SK-N-DZ (cell line): ENCODE results near the gene PMVK.
A peak's percentile ranks its signal among the peaks of the same experiment; 100 is the strongest.

ENCODE experiments used
- DNase-seq: peaks from one replicate; pipeline ENCODE4 v3.0.0-alpha.2; 2015; ENCODE audit warnings: low spot score

Gene PMVK

GRCh38 chr1:154951901-154952657, 15.6 kb upstream of the PMVK start:
- DNase-seq, result no peak

DNA sequence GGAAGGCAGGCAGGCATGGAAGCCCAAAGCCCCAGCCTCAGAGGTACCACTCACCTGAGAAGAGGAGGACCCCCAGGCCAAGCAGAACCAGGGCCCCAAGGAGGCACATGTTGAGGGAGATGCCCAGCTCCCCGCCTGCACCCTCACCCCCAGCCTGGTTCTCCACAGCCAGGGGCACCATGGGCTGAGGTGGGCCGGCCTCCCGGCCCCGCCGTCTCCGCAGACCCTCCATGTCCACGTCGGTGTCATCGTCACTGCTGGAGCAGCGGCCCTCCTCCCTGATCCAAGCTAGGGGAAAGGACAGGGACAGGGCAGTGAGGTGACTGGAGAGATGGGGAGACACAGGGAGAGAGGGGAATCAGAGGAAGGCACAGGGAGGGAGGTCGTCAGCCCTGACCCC, 11.6 kb upstream of the PMVK start:
- DNase-seq, result no peak

- DNase-seq, result no peak
These were observed 9.7 kb upstream of the PMVK start for GRCh38 chr1:154945962-154946850.

- no peak for DNase-seq
These were observed 8.8 kb upstream of the PMVK start for GRCh38 chr1:154945160-154945961.

- no peak for DNase-seq
These were observed 8.1 kb upstream of the PMVK start for GRCh38 chr1:154944401-154945159.

- DNase-seq, result peak; percentile 51
These were observed 7.3 kb upstream of the PMVK start for GRCh38 chr1:154943649-154944400.

GRCh38 chr1:154941333-154942013, 5.0 kb upstream of the PMVK start:
- DNase-seq, result peak; percentile 59

DNA sequence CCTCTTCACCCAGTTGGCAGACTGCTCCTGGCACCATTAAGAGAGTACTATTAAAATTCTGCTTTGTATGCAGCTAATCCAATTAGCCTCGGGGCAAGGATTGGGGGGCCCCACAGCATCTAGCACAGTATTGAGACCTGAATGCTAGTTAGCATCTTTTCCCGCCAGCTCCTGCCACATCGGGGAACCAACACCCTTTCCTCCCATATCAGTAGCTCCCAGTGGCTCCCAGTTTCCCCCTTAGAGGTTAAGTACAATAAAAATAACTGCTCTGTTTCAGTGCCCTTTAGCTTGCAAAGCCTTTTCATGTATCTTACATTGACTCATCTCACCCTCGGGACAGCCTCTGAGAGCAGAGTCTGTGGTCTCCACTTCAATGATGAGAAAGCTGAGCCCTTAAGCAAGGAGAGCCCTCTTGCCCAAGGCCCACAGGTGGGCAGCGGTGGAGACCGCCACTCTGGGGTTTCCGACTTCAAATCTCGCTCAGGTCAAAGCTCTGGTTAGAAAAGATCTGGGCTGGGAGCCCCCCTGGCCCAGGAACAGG, 4.2 kb upstream of the PMVK start:
- DNase-seq, result no peak

DNA sequence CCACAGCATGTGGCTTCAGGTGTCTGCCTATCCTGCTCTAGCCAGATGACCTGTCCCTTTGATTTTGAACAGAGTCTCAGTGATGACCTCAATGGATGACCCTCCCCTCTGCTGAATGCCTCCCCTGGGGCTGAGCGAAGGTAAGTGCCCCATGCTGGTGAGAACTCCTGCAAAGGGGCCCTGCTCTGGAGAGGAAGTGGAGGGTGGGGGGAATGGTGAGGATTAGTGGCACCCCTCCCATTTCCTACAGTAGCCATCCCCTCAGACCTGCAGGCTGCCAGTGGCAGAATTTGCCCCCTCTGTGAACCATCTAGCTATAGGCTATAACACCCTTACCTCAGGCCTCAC, 3.7 kb upstream of the PMVK start:
- no peak for DNase-seq

DNA sequence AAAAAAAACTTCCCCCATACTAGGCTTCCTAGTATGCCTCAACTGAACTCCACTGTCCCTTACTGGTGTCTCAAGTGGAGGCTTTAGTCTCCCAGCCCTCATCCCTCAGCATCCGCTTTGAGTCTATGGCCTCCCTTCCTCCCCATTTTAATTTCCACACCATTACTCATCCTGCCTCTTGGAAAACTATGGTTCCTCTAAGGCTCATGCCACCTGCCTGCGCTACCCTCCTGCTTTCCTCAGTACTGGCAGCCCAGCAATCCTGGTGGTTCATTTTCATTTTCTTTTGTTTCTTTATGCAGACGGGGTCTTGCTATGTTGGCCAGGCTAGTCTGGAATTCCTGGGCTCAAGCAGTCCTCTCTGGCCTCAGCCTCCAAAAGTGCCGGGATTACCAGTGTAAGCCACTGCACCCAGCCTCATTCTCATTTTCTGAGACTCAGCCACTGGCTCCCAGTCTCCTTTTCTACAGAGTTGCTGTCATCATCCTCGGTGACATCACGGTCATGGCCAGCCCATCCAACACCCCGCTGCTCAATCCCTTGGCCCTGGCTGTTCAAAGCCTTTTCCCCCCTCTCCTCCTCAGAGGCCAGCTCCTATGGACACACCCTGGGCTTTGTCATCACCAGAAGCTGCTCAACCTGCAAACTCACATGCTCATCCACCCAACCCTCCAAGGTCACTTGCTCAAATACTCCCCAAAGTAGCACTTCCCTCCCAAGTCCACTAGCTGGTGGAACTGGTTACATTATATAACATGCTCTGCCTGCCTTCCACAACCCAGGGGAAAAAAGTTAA, 2.3 kb upstream of the PMVK start:
- no peak for DNase-seq

DNA sequence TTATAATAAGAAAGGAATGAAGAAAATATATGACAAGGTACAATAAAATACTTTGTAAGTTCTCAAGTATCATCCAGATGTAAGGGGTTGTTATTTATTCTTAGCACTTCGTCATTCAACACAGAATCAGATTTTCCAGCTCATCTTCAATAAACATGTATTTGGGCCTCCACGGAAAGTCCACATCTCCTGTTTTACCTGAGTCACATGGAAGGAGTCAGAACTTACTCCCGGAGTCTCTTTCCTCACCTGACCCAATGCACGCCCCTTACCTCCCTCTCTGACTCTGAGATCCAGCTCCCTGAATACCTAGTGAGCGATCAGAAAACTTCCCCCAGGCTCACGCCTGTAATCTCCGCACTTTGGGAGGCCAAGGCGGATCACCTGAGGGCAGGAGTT, 1.5 kb upstream of the PMVK start:
- DNase-seq, result no peak

GRCh38 chr1:154937085-154937987, 817 bp upstream of the PMVK start:
- DNase-seq, result peak; percentile 95

DNA sequence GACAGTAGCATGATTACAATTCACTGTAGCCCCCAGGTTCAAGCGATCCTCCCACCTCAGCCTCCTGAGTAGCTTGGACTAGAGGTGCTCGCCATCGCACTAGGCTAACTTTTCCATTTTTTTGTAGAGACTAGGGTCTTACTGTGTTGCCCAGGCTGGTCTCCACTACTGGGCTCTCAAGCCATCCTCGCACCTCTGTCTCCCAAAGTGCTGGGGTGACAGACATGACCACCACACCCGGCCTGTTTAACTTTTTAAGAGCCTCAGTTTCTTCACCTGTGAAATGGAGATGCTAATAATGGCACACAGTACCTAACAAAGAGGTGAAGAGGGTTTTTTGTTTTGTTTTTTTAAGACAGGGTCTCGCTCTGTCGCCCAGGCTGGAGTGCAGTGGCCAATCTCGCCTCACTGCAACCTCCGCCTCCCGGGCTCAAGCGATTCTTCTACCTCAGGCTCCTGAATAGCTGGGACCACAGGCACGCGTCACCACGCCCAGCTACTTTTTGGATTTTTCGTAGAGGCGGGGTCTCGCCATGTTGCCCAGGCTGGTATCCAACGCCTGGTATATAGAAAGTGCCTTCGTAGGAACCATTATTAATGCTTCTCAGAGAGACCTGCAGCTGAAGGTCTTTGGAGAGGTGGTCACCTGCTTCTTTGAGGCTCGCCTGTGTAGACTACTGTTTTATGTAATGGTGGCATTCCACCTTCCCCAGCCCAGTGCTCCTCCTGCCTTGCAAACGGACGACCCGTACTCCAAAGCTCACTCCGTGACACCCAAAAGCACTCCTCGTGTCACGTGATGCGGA, 567 bp downstream of the PMVK start:
- no peak for DNase-seq

DNA sequence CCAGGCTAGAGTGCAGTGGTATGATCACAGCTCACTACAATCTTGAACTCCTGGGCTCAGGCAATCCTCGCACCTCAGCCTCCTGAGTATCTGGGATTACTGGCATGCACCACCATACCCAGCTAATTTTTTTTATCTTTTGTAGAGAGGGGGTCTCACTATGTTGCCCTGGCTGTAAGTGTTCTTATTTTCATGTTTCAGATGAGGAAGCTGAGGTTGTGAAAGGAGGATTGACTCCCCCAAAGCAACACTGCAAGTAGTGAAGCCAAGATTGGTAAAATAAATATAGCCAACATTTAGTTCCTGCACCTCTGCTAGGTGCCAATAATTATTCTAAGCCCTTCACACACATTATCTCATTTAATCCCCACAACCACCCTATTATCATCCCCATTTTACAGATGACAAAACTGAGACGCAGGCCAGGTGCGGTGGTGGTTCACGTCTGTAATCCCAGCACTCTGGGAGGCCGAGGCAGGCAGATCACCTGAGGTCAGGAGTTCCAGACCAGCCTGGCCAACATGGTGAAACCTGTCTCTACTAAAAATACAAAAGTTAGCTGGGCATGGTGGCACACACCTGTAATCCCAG, 2.1 kb downstream of the PMVK start:
- DNase-seq, result no peak

DNA sequence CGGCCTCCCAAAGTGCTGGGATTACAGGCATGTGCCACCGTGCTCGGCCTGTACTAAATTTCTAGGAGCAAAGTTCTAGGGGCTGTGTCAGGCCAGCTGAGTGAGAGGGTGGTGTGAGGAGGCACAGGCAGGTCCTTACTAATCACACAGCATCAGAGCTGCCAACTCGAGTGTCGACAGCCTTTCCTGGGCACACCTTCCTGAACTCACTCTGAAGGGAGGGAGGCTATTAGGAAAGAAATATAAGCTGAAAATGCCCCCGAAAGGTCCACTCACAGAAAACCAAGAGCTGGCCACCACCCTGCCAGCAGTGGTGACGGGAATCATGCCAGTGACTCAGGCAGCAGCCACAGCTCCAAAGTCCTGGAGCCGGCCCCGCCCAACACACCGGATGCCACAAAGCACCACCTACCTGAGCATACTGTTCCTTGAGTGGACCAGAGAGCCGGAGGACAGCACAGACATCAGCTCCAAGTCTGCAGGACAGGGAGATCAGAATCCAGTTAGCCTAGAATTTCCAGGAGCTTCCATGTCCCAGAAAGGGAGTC, 4.5 kb downstream of the PMVK start:
- no peak for DNase-seq

- no peak for DNase-seq
These were observed 10.3 kb downstream of the PMVK start for GRCh38 chr1:154926201-154926600.
